B cell (primary cell): ENCODE results near the gene B9D2.

Source experiments
- CTCF ChIP-seq: fragments of 200-600 bp; IDR thresholded peaks from one replicate; pipeline ENCODE4 v1.8.0; 2022; ENCODE audit warnings: antibody characterized with exemption, mild to moderate bottlenecking
- EZH2 ChIP-seq: IDR thresholded peaks from 2 replicates; pipeline ENCODE4 v1.6.1; 2012; ENCODE audit warnings: borderline replicate concordance, low read depth, mild to moderate bottlenecking, moderate library complexity, low read length; ENCODE audit not compliant: insufficient read depth, poor library complexity, severe bottlenecking

- TF ChIP-seq CTCF (no peak), EZH2 (no peak)
Measured at GRCh38 chr19:41309180-41310032, 54.5 kb downstream of the B9D2 start.
